MG63 (cell line): ENCODE results near the gene KLC4. TPM values are rescaled to one million over a fixed set of nuclear protein-coding genes. Genes with fewer than 3 reads are reported as not detected.

ENCODE experiments used
- total RNA-seq: library from RNA; depleted of rRNA; stranded (reverse); fragments of >200 nt; shearing (Covaris generic); gene quantifications from 2 replicates; pipeline ENCODE4 v1.2.3, GENCODE V29; 2014; ENCODE audit warnings: low replicate concordance; rRNA removed

KLC4 gene
- total RNA-seq, 1 experiment from 2014 or later = 16.6 TPM

Other genes starting within 250 kb of the KLC4 start
- gene RPL7L1, start 180.0 kb upstream of the KLC4 start, total RNA-seq = 73.0 and 90.1 TPM in 2 replicates
- not detected in 2 replicates for gene PTCRA, start 143.6 kb upstream of the KLC4 start, total RNA-seq
- 25.2 and 27.2 TPM in 2 replicates for gene CNPY3, start 130.2 kb upstream of the KLC4 start, total RNA-seq
- gene GNMT, start 98.9 kb upstream of the KLC4 start, total RNA-seq = not detected in 2 replicates
- gene PEX6, start 80.5 kb upstream of the KLC4 start, total RNA-seq = 17.7 and 33.5 TPM in 2 replicates
- 27.4 and 37.3 TPM in 2 replicates for gene PPP2R5D, start 75.1 kb upstream of the KLC4 start, total RNA-seq
- gene MEA1, start 45.7 kb upstream of the KLC4 start, total RNA-seq = 62.9 and 75.6 TPM in 2 replicates
- gene KLHDC3, start 45.4 kb upstream of the KLC4 start, total RNA-seq = 34.4 and 51.7 TPM in 2 replicates
- gene RRP36, start 38.0 kb upstream of the KLC4 start, total RNA-seq = 45.4 and 73.7 TPM in 2 replicates
- gene CUL7, start 5.8 kb upstream of the KLC4 start, total RNA-seq = 7.6 and 10.8 TPM in 2 replicates
- 31.0 and 54.7 TPM in 2 replicates for gene MRPL2, start 197 bp upstream of the KLC4 start, total RNA-seq
- 45.0 and 57.3 TPM in 2 replicates for gene PTK7, start 16.7 kb downstream of the KLC4 start, total RNA-seq
- 20.9 and 22.8 TPM in 2 replicates for gene SRF, start 111.6 kb downstream of the KLC4 start, total RNA-seq
- gene CUL9, start 122.6 kb downstream of the KLC4 start, total RNA-seq = 6.2 and 47.2 TPM in 2 replicates
- gene DNPH1, start 169.8 kb downstream of the KLC4 start, total RNA-seq = 30.8 and 43.0 TPM in 2 replicates
- not detected in 2 replicates for gene TTBK1, start 183.8 kb downstream of the KLC4 start, total RNA-seq
- gene SLC22A7, start 238.6 kb downstream of the KLC4 start, total RNA-seq = not detected in 2 replicates
- gene CRIP3, start 249.2 kb downstream of the KLC4 start, total RNA-seq = not detected in 2 replicates